GM12891 (cell line): ENCODE results near the gene GGT7.

ENCODE experiments used
- POLR2A ChIP-seq: IDR thresholded peaks from 2 replicates; pipeline ENCODE4 v1.6.1; 2011; ENCODE audit warnings: low read depth, low read length, control low read depth
- POLR2AphosphoS5 ChIP-seq: IDR thresholded peaks from 2 replicates; pipeline ENCODE4 v1.6.1; 2011; ENCODE audit warnings: low read depth, low read length, control low read depth
- SPI1 ChIP-seq: IDR thresholded peaks from 2 replicates; pipeline ENCODE4 v1.6.1; 2011; ENCODE audit warnings: low read depth, low read length, control low read depth
- TAF1 ChIP-seq: IDR thresholded peaks from 2 replicates; pipeline ENCODE4 v1.6.1; 2011; ENCODE audit warnings: low read depth, low read length, control low read depth

- no peak for TF ChIP-seq POLR2AphosphoS5
- no peak for TF ChIP-seq POLR2A
- TF ChIP-seq TAF1 = no peak
- TF ChIP-seq SPI1 = no peak
Measured at GRCh38 chr20:34915749-34916455, 43.2 kb upstream of the GGT7 start.
